ENCODE results near the gene ZNF273. TPM values are rescaled to one million over a fixed set of nuclear protein-coding genes. Genes with fewer than 3 reads are reported as not detected.
"Not testable (repeated sequence)": the region's sequence is repeated elsewhere in the genome, so short reads cannot be mapped to it uniquely, and the experiment has no call there.

ZNF273 gene
- total and polyA plus RNA-seq, 2 experiments from 2014 or later: 4.2 to 6.8 TPM

DNA sequence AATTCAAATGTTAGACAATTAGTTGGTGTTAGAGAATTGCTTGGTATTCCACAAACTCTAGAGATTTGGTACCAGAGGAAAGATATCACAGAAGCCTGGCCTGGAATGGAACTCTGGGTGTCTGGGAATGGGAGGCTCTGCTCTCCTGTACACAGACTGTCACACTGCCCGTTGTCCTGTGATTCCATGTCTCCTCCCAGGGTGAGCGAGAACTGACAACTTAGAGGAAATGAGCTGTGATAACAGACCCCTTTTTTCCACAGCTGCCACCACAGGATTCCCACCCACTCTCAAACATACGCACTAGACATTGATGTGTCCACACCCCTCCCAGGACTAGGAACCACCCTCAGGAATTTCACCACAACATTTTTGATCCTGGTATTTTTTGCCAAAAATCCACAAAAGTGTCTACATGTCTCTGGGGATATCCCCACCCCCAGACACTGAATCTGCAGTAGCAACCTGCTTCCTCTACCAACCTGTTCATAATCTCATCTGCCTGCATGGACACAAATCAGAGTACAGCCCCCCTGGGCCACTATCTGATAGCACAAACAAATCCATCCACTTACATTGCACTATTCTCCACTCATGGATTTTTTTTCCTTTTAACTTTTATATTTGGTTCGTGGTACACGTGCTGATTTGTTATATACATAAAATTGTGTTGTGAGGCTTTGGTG is 4.7 kb downstream of the ZNF273 start:
- Histone ChIP-seq H3K4me1 (ENCODE audit: low read depth) (peaks cover under 1% of the 10 kb centered on the region), H3K9me3 (ENCODE audit: low read depth) (no peaks in the 10 kb centered on the region), H3K36me3 (no peaks in the 10 kb centered on the region), H3K27ac (no peak overlapping the region), H3K27me3 (no peaks in the 10 kb centered on the region), H3K4me3 (no peak overlapping the region)
- TF ChIP-seq, protein P1, sequence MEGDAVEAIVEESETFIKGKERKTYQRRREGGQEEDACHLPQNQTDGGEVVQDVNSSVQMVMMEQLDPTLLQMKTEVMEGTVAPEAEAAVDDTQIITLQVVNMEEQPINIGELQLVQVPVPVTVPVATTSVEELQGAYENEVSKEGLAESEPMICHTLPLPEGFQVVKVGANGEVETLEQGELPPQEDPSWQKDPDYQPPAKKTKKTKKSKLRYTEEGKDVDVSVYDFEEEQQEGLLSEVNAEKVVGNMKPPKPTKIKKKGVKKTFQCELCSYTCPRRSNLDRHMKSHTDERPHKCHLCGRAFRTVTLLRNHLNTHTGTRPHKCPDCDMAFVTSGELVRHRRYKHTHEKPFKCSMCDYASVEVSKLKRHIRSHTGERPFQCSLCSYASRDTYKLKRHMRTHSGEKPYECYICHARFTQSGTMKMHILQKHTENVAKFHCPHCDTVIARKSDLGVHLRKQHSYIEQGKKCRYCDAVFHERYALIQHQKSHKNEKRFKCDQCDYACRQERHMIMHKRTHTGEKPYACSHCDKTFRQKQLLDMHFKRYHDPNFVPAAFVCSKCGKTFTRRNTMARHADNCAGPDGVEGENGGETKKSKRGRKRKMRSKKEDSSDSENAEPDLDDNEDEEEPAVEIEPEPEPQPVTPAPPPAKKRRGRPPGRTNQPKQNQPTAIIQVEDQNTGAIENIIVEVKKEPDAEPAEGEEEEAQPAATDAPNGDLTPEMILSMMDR (IDR thresholded peaks at IDR 0.05; ENCODE audit: low read depth, low read length): no peak
- peak in 1 of 2 donors; percentile 64 for DNase-seq (ENCODE audit: low read depth in 1 of 2, low spot score in 1 of 2)

DNA sequence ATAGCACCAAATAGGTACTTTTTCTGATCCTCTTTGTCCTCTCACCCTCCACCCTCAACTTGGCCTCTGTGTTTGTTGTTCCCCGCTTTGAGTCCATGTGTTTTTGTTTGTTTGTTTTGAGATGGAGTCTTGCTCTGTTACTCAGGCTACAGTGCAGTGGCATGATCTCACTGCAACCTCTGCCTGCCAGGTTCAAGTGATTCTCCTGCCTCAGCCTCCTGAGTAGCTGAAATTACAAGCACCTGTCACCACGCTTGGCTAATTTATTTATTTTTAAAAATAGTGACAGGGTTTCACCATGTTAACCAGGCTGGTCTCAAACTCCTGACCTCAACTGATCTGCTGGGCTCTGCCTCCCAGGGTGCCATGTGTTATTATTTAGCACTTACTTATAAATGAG is 5.3 kb downstream of the ZNF273 start:
- Histone ChIP-seq H3K4me1 (ENCODE audit: low read depth) (no peaks in the 10 kb centered on the region), H3K27me3 (no peaks in the 10 kb centered on the region), H3K27ac (no peak overlapping the region), H3K4me3 (no peak overlapping the region), H3K9me3 (ENCODE audit: low read depth) (no peaks in the 10 kb centered on the region), H3K36me3 (no peaks in the 10 kb centered on the region)
- TF ChIP-seq, protein P1 (IDR thresholded peaks at IDR 0.05; ENCODE audit: low read depth, low read length): no peak
- no peak for DNase-seq (ENCODE audit: low read depth in 1 of 2, low spot score in 1 of 2)

DNA sequence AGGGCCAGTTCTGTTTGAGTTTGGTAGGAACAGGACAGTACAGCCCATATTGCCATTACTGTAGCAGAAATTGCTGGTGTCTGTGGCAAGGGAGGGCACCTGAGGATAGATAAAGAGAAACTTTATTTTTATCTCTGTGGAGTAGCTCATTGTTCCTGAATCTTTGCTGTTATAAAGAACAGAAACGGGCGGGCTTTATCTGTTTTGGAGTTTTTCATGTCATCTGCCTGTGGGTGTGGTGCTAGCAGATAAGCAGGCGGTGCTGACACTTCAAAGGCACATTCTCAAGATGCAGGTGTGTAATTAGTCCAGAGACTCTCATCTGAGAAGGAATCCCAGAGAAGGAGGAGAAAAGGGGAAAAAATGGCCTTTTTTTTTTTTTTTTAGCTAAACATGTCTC is 11.5 kb downstream of the ZNF273 start:
- no peaks in the 10 kb centered on the region for H3K27me3 ChIP-seq
- H3K4me3 ChIP-seq: no peak overlapping the region
- H3K9me3 ChIP-seq (ENCODE audit: low read depth): no peaks in the 10 kb centered on the region
- H3K27ac ChIP-seq: no peak overlapping the region
- TF ChIP-seq, protein P1 (IDR thresholded peaks at IDR 0.05; ENCODE audit: low read depth, low read length): no peak
- DNase-seq (ENCODE audit: low read depth in 1 of 2, low spot score in 1 of 2): no peak
- H3K36me3 ChIP-seq: no peaks in the 10 kb centered on the region
- no peaks in the 10 kb centered on the region for H3K4me1 ChIP-seq (ENCODE audit: low read depth)

DNA sequence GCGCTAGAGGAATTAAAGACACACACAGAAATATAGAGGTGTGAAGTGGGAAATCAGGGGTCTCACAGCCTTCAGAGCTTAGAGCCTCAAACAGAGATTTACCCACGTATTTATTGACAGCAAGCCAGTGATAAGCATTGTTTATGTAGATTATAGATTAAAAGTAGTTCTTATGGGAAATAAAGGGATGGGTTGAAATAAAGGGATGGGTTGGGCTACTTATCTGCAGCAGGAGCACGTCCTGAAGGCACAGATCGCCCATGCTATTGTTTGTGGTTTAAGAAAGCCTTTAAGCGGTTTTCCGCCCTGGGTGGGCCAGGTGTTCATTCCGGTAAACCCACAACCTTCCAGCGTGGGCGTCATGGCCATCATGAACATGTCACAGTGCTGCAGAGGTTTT is 12.2 kb downstream of the ZNF273 start:
- H3K4me1 ChIP-seq (ENCODE audit: low read depth); H3K36me3 ChIP-seq; H3K27ac ChIP-seq; H3K9me3 ChIP-seq (ENCODE audit: low read depth); DNase-seq (ENCODE audit: low read depth in 1 of 2, low spot score in 1 of 2); H3K27me3 ChIP-seq; H3K4me3 ChIP-seq: not testable (repeated sequence)

DNA sequence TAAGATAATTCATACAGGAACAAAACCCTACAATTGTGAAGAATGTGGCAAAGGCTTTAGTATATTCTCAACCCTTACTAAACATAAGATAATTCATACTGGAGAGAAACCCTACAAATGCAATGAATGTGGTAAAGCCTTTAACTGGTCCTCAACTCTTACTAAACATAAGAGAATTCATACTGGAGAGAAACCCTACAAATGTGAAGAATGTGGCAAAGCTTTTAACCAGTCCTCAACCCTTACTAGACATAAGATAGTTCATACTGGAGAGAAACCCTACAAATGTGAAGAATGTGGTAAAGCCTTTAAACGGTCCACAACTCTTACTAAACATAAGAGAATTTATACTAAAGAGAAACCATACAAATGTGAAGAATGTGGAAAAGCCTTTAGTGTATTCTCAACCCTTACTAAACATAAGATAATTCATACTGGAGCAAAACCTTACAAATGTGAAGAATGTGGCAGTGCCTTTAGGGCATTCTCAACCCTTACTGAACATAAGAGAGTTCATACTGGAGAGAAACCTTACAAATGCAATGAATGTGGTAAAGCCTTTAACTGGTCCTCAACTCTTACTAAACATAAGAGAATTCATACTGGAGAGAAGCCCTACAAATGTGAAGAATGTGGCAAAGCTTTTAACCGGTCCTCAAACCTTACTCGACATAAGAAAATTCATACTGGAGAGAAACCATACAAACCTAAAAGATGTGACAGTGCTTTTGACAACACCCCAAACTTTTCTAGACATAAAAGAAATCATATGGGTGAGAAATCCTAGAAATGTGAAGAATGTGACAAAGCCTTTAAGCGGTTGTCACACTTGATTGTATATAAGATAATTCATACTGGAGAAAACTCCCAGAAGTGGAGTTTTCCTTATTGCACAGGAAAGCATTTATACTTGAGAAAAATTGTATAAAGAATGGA is 25.4 kb downstream of the ZNF273 start:
- not testable (repeated sequence) for H3K9me3 ChIP-seq (ENCODE audit: low read depth); H3K4me1 ChIP-seq (ENCODE audit: low read depth); H3K4me3 ChIP-seq; H3K27me3 ChIP-seq; DNase-seq (ENCODE audit: low read depth in 1 of 2, low spot score in 1 of 2); H3K27ac ChIP-seq; H3K36me3 ChIP-seq

DNA sequence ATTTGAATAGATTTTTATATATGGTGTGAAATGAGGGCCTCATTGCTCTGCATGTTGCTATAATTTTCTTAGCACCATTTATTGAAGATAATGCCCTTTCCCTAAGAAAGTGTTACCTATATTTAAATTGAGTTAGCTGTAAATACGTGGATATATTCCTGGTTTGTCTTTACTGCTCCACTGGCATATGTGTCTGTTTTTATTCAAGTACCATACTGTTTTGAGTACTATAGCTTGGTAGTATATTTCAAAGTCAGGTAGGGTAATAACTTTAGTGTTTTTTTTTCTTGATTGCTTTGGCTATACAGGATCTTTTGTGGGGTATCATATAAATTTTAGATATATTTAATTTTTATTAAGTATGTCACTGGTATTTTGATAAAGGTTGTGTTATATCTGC is 31.4 kb downstream of the ZNF273 start:
- Histone ChIP-seq H3K4me1 (ENCODE audit: low read depth) (no peaks in the 10 kb centered on the region), H3K27me3 (no peaks in the 10 kb centered on the region), H3K27ac (no peak overlapping the region), H3K4me3 (no peak overlapping the region), H3K36me3 (no peaks in the 10 kb centered on the region), H3K9me3 (ENCODE audit: low read depth) (no peaks in the 10 kb centered on the region)
- no peak for DNase-seq (ENCODE audit: low read depth in 1 of 2, low spot score in 1 of 2)
- TF ChIP-seq, protein P1 (IDR thresholded peaks at IDR 0.05; ENCODE audit: low read depth, low read length): no peak

All from cardiac muscle cell (in vitro differentiated cells and primary cell).